IPS-NIHi7 (cell line): ENCODE results near the gene GAL3ST1.
A peak's percentile ranks its signal among the peaks of the same experiment; 100 is the strongest.

Source experiments
- DNase-seq: peaks from one replicate; pipeline ENCODE4 v3.0.0; 2012; ENCODE audit warnings: mixed read lengths; ENCODE audit errors: extremely low spot score

Gene GAL3ST1

GRCh38 chr22:30535182-30535581 lies 39.3 kb downstream of the GAL3ST1 start:
- no peak for DNase-seq

GRCh38 chr22:30531651-30532608 lies 42.5 kb downstream of the GAL3ST1 start:
- no peak for DNase-seq

GRCh38 chr22:30526656-30527055 lies 47.8 kb downstream of the GAL3ST1 start:
- no peak for DNase-seq

DNA sequence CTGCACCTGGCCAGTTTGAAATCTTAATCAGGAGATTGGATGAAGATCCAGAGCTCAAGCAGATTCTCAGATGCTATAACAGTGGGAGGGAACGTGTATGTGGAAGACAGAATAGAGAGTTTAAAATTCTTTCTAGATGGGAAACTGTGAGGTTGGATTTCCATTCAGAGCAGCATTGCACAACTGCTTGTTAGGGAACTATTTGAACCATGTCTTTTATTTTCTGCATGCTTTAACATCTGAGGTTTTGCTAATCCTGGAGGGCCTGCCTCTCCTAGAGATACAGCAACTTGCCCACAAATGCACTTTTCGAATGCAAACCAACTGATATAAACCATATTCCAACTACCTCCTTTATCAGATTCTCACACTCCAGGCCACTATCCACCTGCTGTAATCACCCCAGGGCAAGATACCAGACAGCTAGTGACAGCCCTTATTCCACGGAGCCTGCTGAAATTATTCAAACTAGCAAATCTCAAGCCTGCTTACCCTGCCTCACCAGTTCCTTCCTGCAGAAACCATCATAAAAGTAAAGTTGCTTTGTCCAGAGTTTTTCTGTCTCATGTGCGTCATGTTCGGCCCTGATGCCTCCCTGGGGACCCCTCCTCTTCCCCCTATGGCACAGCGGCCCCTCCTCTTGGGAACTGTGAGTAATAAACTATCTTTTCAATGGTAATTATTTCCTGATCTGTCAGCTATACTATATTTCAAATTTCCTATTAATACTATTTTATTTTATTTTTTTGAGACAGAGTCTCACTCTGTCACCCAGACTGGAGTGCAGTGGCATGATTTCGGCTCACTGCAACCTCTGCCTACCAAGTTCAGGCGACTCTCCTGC lies 50.6 kb downstream of the GAL3ST1 start:
- DNase-seq = no peak

DNA sequence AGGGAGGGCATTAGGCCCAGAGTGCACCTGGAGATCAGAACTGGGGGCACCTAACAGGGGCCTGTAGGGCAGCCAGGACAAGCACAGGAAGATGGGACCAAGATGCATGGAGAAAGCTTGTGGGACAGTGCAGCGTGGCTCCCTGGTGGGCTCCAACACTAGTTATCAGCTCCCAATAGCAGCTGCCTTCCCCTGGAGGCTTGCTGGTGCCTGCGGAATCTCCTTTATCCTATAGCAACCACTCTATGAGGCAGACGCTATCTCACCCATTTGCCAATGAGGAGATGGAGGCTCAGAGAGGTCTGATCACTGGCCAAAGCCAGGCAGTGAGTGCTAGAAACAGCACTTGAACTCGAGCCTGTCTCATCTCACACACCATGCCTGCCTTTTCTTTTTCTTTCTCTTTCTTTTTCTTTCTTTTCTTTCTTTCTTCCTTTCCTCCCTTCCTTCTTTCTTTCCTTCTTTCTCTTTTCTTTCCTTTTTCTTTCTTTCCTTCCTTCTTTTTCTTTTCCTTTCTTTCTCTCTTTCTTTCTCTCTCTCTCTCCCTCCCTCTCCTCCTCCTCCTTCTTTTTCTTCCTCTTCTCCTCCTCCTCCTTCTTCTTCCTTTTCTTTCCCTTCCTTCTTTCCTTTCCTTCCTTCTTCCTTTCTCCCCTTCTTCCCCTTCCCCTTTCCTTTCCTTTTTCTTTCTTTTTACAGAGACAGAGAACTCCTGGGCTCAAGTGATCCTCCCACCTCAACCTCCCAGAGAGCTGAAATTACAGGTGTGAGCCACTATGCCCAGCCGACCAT lies 52.9 kb downstream of the GAL3ST1 start:
- peak; percentile 31 for DNase-seq

GRCh38 chr22:30519842-30520425 lies 54.5 kb downstream of the GAL3ST1 start:
- no peak for DNase-seq

- no peak for DNase-seq
Measured at GRCh38 chr22:30516731-30517130, 57.7 kb downstream of the GAL3ST1 start.

DNA sequence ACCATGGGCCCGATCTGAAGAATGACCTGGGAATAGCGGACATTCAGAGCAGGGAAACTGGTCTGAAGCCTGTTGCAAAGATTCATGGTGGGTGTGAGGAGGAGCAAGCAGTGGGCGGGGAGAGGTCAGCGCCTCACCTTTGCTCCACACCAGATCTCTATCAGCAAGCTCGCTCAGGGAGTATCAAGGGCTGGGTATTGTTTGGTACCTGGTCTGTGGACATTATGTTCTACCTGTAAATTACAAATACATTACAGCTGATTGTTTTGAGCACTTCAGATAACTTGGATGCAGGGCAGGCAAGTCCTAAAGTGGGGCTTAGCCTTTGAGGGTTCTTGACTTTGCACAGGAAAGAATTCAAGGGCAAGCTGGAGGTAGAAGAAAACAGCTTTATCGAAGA lies 58.2 kb downstream of the GAL3ST1 start:
- no peak for DNase-seq

GRCh38 chr22:30514252-30514651 lies 60.2 kb downstream of the GAL3ST1 start:
- no peak for DNase-seq

DNA sequence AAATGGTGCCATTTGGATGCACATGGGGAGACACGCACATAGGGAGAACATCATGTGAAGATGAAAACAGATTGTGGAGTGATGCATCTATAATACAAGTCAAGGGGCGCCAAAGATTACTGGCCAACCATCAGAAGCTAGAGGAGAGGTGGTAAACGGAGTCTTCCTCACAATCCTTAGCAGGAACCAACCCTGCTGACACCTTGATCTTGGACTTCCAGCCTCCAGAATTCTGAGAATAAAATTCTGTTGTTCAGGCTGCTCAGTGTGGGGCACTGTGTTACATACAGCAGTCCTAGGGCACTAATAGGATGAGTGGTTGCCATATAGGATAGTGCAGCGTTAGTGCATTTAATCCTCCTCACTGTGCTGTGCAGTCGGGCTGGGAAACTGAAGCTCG lies 61.0 kb downstream of the GAL3ST1 start:
- no peak for DNase-seq

DNA sequence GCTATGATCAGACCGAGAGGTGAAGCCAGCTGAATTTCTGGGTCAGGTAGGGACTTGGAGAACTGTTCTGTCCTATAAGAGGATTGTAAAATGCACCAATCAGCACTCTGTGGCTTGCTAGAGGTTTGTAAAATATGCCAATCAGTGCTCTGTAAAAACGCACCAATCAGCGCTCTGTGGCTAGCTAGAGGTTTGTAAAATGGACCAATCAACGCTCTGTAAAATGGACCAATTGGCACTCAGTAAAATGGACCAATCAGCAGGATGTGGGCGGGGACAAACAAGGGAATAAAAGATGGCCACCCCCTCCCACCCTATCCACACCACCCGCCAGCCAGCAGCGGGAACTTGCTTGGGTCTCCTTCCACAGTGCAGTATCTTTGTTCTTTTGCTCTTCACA lies 62.6 kb downstream of the GAL3ST1 start:
- no peak for DNase-seq

DNA sequence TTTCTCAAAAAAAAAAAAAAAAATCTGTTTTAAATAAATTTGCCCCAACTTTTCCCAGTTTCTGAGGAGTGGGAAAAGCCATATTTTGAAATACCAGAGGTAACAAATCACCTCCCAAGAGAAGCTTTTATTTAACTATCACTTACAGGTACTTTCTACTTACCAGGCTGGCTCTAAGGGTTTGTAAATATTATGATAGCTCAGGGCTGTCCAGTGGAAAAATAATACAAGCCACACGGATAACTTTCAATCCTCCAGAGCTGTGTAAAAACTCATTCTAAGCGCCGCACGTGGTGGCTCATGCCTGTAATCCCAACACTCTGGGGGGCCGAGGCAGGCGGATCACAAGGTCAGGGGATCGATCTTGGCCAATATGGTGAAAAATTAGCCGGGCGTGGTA lies 63.4 kb downstream of the GAL3ST1 start:
- DNase-seq = no peak

DNA sequence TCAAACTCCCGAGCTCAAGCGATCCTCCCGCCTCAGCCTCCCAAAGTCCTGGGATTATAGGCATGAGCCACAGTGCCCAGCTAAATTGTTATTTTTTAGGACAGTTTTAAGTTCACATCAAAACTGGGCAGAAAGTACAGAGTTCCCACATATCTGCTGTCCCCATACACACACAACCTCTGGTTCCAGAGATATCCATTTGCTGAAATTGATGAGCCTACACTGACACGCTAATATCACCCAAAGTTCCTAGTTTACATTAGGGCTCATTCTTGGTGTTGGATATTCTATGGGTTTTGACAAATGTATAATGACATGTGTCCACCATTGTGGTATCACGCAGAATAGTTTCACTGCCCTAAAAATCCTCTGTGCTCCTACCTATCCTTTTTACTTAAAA lies 66.2 kb downstream of the GAL3ST1 start:
- no peak for DNase-seq

DNA sequence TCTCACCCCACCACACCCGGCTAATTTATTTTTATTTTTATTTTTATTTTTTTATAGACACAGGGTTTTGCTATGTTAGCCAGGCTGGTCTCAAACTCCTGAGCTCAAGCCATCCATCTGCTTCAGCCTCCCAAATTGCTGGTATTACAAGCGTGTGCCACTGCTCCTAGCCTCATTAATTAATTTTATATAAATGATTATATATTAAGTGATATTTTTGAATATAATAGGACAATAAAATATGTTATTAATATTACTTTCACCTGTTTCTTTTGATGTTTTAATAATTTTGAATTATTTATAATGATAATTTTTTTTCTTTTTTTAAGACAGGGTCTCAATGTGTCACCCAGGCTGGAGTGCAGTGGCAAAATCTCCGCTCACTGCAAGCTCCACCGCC lies 66.8 kb downstream of the GAL3ST1 start:
- DNase-seq = no peak

GRCh38 chr22:30506507-30506968 lies 67.9 kb downstream of the GAL3ST1 start:
- no peak for DNase-seq
